NT2/D1 (cell line): Measurements from ENCODE around the gene DCLK2.

Source experiments
- DNase-seq: peaks from one replicate; pipeline ENCODE4 v3.0.0-alpha.2; 2011; ENCODE audit warnings: low read depth, low spot score
- H3K27me3 ChIP-seq: 2 replicates; pipeline ENCODE4 v1.6.0; 2011; ENCODE audit warnings: mild to moderate bottlenecking; ENCODE audit not compliant: insufficient read length, insufficient read depth
- H3K36me3 ChIP-seq: 2 replicates; pipeline ENCODE4 v1.6.1; 2011; ENCODE audit warnings: mild to moderate bottlenecking, low read length, mixed read lengths; ENCODE audit not compliant: insufficient read depth, insufficient read length
- H3K4me1 ChIP-seq: 2 replicates; pipeline ENCODE4 v1.5.1; 2011; ENCODE audit not compliant: insufficient read depth, insufficient read length
- H3K4me3 ChIP-seq: 2 replicates; pipeline ENCODE4 v1.5.1; 2011; ENCODE audit warnings: low read depth; ENCODE audit not compliant: insufficient read length
- H3K9ac ChIP-seq: 2 replicates; pipeline ENCODE4 v1.6.0; 2011; ENCODE audit warnings: low read depth; ENCODE audit not compliant: insufficient read length
- H3K9me3 ChIP-seq: 2 replicates; pipeline ENCODE4 v1.5.1; 2011; ENCODE audit warnings: mild to moderate bottlenecking, low read length; ENCODE audit not compliant: insufficient read depth
- SUZ12 ChIP-seq: IDR thresholded peaks from 2 replicates; pipeline ENCODE4 v1.6.1; 2011; ENCODE audit not compliant: insufficient read length, insufficient read depth; ENCODE audit errors: extremely low read depth
- YY1 ChIP-seq: IDR thresholded peaks from 2 replicates; pipeline ENCODE4 v1.6.1; 2011; ENCODE audit not compliant: insufficient read length, insufficient read depth
- ZNF274 ChIP-seq: IDR thresholded peaks from 2 replicates; pipeline ENCODE4 v1.6.1; 2011; ENCODE audit warnings: mild to moderate bottlenecking, low read depth, low read length

DCLK2 gene

GRCh38 chr4:150256841-150257730 is 178.8 kb downstream of the DCLK2 start:
- H3K9me3 ChIP-seq = no peaks in the 10 kb centered on the region
- H3K4me3 ChIP-seq = no peak overlapping the region
- no peaks in the 10 kb centered on the region for H3K36me3 ChIP-seq
- no peaks in the 10 kb centered on the region for H3K4me1 ChIP-seq
- no peaks in the 10 kb centered on the region for H3K27me3 ChIP-seq
- H3K9ac ChIP-seq = no peak overlapping the region
- DNase-seq = no peak
- no peak for TF ChIP-seq YY1
- no peak for TF ChIP-seq ZNF274
- no peak for TF ChIP-seq SUZ12

DNA sequence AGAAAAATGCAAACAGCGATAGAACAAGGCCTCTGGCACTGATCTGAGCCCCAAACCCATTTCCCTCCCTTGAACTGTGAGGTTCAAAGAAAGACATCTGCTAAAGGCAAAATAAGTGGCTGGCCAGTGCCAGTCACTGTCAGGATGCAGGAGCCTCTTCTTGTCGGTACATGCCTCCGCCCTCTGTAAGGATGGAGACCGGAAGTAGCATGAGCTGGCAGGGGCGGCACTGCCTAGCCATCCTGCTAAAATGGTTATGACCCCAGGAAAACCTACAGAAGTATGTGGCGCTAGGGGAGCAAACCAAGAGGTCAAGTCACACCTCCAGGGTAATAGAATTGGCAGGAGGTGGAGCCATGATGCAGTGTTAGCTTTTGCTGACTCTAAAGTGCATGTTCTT is 180.3 kb downstream of the DCLK2 start:
- no peaks in the 10 kb centered on the region for H3K9me3 ChIP-seq
- H3K36me3 ChIP-seq = no peaks in the 10 kb centered on the region
- TF ChIP-seq YY1 (no peak), SUZ12 (no peak), ZNF274 (no peak)
- no peak overlapping the region for H3K4me3 ChIP-seq
- no peaks in the 10 kb centered on the region for H3K4me1 ChIP-seq
- no peaks in the 10 kb centered on the region for H3K27me3 ChIP-seq
- H3K9ac ChIP-seq = no peak overlapping the region
- DNase-seq = no peak

DNA sequence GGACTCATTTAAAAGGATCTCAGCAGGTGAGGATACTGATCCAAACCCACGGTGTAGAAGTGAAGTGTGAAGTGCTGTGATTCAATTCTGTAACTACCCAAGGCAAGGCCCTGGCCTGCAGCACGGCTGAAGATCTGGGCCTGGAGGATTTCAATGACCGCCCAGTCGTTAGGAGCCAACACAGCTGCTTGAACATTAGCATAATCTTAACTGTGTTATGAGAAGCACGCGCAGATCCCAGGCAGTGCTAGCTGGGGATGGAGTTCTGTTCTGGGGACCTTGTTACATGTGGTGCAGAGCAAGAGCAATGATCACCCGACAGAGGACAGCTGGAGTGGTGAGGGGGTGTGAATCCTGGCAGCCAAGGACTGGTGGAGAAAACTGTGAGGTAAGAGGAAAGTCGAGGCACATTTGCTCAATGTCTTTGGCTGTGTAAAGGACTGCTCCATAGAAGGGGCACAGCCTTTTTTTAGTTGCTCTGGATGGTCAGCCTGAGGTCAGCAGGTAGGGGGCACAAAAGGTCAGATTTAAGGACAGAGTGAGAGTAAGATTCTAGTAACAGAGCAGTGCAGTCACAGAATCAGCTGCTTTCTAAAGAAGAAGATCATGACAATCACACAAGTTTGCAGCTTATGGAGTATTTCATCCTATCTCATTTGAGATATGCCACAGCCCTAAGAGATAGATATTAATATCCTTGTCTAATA is 181.8 kb downstream of the DCLK2 start:
- Histone ChIP-seq H3K9ac (no peak overlapping the region), H3K27me3 (no peaks in the 10 kb centered on the region), H3K9me3 (no peaks in the 10 kb centered on the region), H3K4me3 (no peak overlapping the region), H3K4me1 (no peaks in the 10 kb centered on the region), H3K36me3 (no peaks in the 10 kb centered on the region)
- TF ChIP-seq YY1 (no peak), SUZ12 (no peak), ZNF274 (no peak)
- no peak for DNase-seq

- Histone ChIP-seq H3K36me3 (no peaks in the 10 kb centered on the region), H3K4me1 (no peaks in the 10 kb centered on the region), H3K4me3 (no peak overlapping the region), H3K9me3 (no peaks in the 10 kb centered on the region), H3K9ac (no peak overlapping the region), H3K27me3 (no peaks in the 10 kb centered on the region)
- no peak for DNase-seq
- TF ChIP-seq SUZ12 (no peak), ZNF274 (no peak), YY1 (no peak)
Measured at GRCh38 chr4:150261571-150261970, 183.3 kb downstream of the DCLK2 start.

GRCh38 chr4:150262611-150263010 is 184.4 kb downstream of the DCLK2 start:
- Histone ChIP-seq H3K9ac (no peak overlapping the region), H3K4me1 (no peaks in the 10 kb centered on the region), H3K27me3 (no peaks in the 10 kb centered on the region), H3K4me3 (no peak overlapping the region), H3K36me3 (no peaks in the 10 kb centered on the region), H3K9me3 (no peaks in the 10 kb centered on the region)
- TF ChIP-seq SUZ12 = no peak
- TF ChIP-seq ZNF274 = no peak
- no peak for TF ChIP-seq YY1
- no peak for DNase-seq

GRCh38 chr4:150264595-150265161 is 186.4 kb downstream of the DCLK2 start:
- no peak for DNase-seq
- no peaks in the 10 kb centered on the region for H3K36me3 ChIP-seq
- H3K27me3 ChIP-seq = no peaks in the 10 kb centered on the region
- H3K4me1 ChIP-seq = no peaks in the 10 kb centered on the region
- H3K9me3 ChIP-seq = no peaks in the 10 kb centered on the region
- no peak overlapping the region for H3K4me3 ChIP-seq
- H3K9ac ChIP-seq = no peak overlapping the region
- TF ChIP-seq YY1 (no peak), ZNF274 (no peak), SUZ12 (no peak)

GRCh38 chr4:150265806-150266205 is 187.6 kb downstream of the DCLK2 start:
- Histone ChIP-seq H3K27me3 (no peaks in the 10 kb centered on the region), H3K36me3 (no peaks in the 10 kb centered on the region), H3K9me3 (no peaks in the 10 kb centered on the region), H3K4me3 (no peak overlapping the region), H3K4me1 (no peaks in the 10 kb centered on the region), H3K9ac (no peak overlapping the region)
- DNase-seq = no peak
- TF ChIP-seq ZNF274 (no peak), SUZ12 (no peak), YY1 (no peak)
